Fibroblast of the conjunctiva (primary cell): ENCODE results near the gene SPATA2.
A peak's percentile ranks its signal among the peaks of the same experiment; 100 is the strongest.
"Not testable (repeated sequence)": the region's sequence is repeated elsewhere in the genome, so short reads cannot be mapped to it uniquely, and the experiment has no call there.

Experiments
- DNase-seq: peaks from one replicate; pipeline ENCODE4 v3.0.0-alpha.2; 2010; ENCODE audit warnings: low read depth

The SPATA2 gene

GRCh38 chr20:49904440-49905214, 10.7 kb downstream of the SPATA2 start:
- no peak for DNase-seq

GRCh38 chr20:49901588-49901987, 13.7 kb downstream of the SPATA2 start:
- DNase-seq = no peak

GRCh38 chr20:49899541-49900383, 15.6 kb downstream of the SPATA2 start:
- no peak for DNase-seq

GRCh38 chr20:49896204-49896603, 19.1 kb downstream of the SPATA2 start:
- DNase-seq = no peak

GRCh38 chr20:49895474-49896093, 19.7 kb downstream of the SPATA2 start:
- DNase-seq = not testable (repeated sequence)

GRCh38 chr20:49894073-49894470, 21.3 kb downstream of the SPATA2 start:
- DNase-seq = no peak

- DNase-seq = no peak
Measured at GRCh38 chr20:49893242-49894072, 21.9 kb downstream of the SPATA2 start.

GRCh38 chr20:49892817-49893216, 22.5 kb downstream of the SPATA2 start:
- no peak for DNase-seq

- no peak for DNase-seq
Measured at GRCh38 chr20:49892260-49892659, 23.1 kb downstream of the SPATA2 start.

GRCh38 chr20:49891476-49892110, 23.7 kb downstream of the SPATA2 start:
- DNase-seq = no peak

GRCh38 chr20:49890471-49891361, 24.6 kb downstream of the SPATA2 start:
- DNase-seq = no peak

GRCh38 chr20:49889935-49890333, 25.4 kb downstream of the SPATA2 start:
- DNase-seq = no peak

- DNase-seq = no peak
Measured at GRCh38 chr20:49889001-49889934, 26.1 kb downstream of the SPATA2 start.

GRCh38 chr20:49888212-49889000, 26.9 kb downstream of the SPATA2 start:
- peak; percentile 48 for DNase-seq

- DNase-seq = no peak
Measured at GRCh38 chr20:49887251-49888211, 27.8 kb downstream of the SPATA2 start.

GRCh38 chr20:49886571-49887213, 28.6 kb downstream of the SPATA2 start:
- no peak for DNase-seq
